Trophoblast cell (in vitro differentiated cells and primary cell): ENCODE data around the gene CPE. TPM values are rescaled to one million over a fixed set of nuclear protein-coding genes. Genes with fewer than 3 reads are reported as not detected.

Source experiments
- DNase-seq, 2 donors: peaks; one replicate each; pipeline ENCODE4 v3.0.0-alpha.2; 2016
- H2AFZ ChIP-seq: 2 replicates; pipeline ENCODE4 v1.6.1; 2013; ENCODE audit warnings: low read length, moderate library complexity, mild to moderate bottlenecking; ENCODE audit not compliant: insufficient read depth, poor library complexity
- H2AK5ac ChIP-seq: 2 replicates; pipeline ENCODE4 v1.6.1; 2013; ENCODE audit warnings: mild to moderate bottlenecking, low read length
- H2BK120ac ChIP-seq: 2 replicates; pipeline ENCODE4 v1.6.1; 2013; ENCODE audit warnings: low read length, mild to moderate bottlenecking, moderate library complexity; ENCODE audit not compliant: insufficient read depth, poor library complexity
- H2BK12ac ChIP-seq: 2 replicates; pipeline ENCODE4 v1.6.1; 2013; ENCODE audit warnings: mild to moderate bottlenecking, low read length, moderate library complexity
- H2BK5ac ChIP-seq: 2 replicates; pipeline ENCODE4 v1.6.1; 2013; ENCODE audit warnings: low read length, low read depth, moderate library complexity, mild to moderate bottlenecking; ENCODE audit not compliant: poor library complexity
- H3K14ac ChIP-seq: 2 replicates; pipeline ENCODE4 v1.6.1; 2013; ENCODE audit warnings: mild to moderate bottlenecking, low read length
- H3K18ac ChIP-seq: 2 replicates; pipeline ENCODE4 v1.6.1; 2013; ENCODE audit warnings: mild to moderate bottlenecking, low read length
- H3K23ac ChIP-seq: 2 replicates; pipeline ENCODE4 v1.6.1; 2013; ENCODE audit warnings: low read length
- H3K27ac ChIP-seq: 2 replicates; pipeline ENCODE4 v1.5.1; 2013; ENCODE audit warnings: low read depth, mild to moderate bottlenecking, inconsistent platforms, low read length, moderate library complexity
- H3K27me3 ChIP-seq: 2 replicates; pipeline ENCODE4 v1.6.1; 2013; ENCODE audit warnings: inconsistent platforms, mild to moderate bottlenecking, low read length, moderate library complexity; ENCODE audit not compliant: insufficient read depth
- H3K36me3 ChIP-seq, 2 experiments: 1 replicate in 1 of 2; 2 replicates in 1 of 2; pipeline ENCODE4 v1.6.1; 2013; ENCODE audit warnings: low read length in 2 of 2, mild to moderate bottlenecking in 2 of 2, moderate library complexity in 1 of 2; ENCODE audit not compliant: insufficient read depth in 2 of 2, control insufficient read depth in 1 of 2
- H3K4ac ChIP-seq: 2 replicates; pipeline ENCODE4 v1.6.1; 2013; ENCODE audit warnings: low read depth, mild to moderate bottlenecking, low read length, moderate library complexity
- H3K4me1 ChIP-seq, 2 experiments: 1 replicate in 1 of 2; 2 replicates in 1 of 2; pipeline ENCODE4 v1.6.1; 2013; ENCODE audit warnings: low read length in 2 of 2, mild to moderate bottlenecking in 2 of 2, moderate library complexity in 1 of 2; ENCODE audit not compliant: insufficient read depth in 2 of 2, control insufficient read depth in 1 of 2
- H3K4me2 ChIP-seq: 2 replicates; pipeline ENCODE4 v1.6.1; 2013; ENCODE audit warnings: inconsistent platforms, mild to moderate bottlenecking, low read length, moderate library complexity
- H3K4me3 ChIP-seq: 2 replicates; pipeline ENCODE4 v1.5.1; 2013; ENCODE audit warnings: mild to moderate bottlenecking, low read depth, low read length, inconsistent platforms
- H3K79me1 ChIP-seq: one replicate; pipeline ENCODE4 v1.6.1; 2013; ENCODE audit warnings: low read length
- H3K79me2 ChIP-seq: 2 replicates; pipeline ENCODE4 v1.6.1; 2013; ENCODE audit warnings: low read length, mild to moderate bottlenecking; ENCODE audit not compliant: control insufficient read depth, insufficient read depth, poor library complexity
- H3K9ac ChIP-seq: 2 replicates; pipeline ENCODE4 v1.6.1; 2013; ENCODE audit warnings: mild to moderate bottlenecking, low read length
- H3K9me3 ChIP-seq: 2 replicates; pipeline ENCODE4 v1.6.1; 2013; ENCODE audit warnings: low read depth, mild to moderate bottlenecking, control low read depth, inconsistent platforms, low read length; ENCODE audit not compliant: insufficient read depth
- H4K12ac ChIP-seq: 2 replicates; pipeline ENCODE4 v1.6.1; 2013; ENCODE audit warnings: low read depth, mild to moderate bottlenecking, low read length, moderate library complexity
- H4K8ac ChIP-seq: 2 replicates; pipeline ENCODE4 v1.6.1; 2013; ENCODE audit warnings: low read depth, mild to moderate bottlenecking, low read length, moderate library complexity
- H4K91ac ChIP-seq: one replicate; pipeline ENCODE4 v1.6.1; 2013; ENCODE audit warnings: low read depth, mild to moderate bottlenecking, low read length, moderate library complexity
- WGBS: extraction: QIAGEN DNeasy Blood & Tissue Kit; methylation state at CpG from one replicate; pipeline ENCODE4 v1.1.7; 2013; ENCODE audit warnings: missing lambda C conversion rate; ENCODE audit not compliant: insufficient read length, insufficient coverage; ENCODE audit errors: extremely low coverage; 5-methylcytosine and 5-hydroxymethylcytosine counted together
- polyA plus RNA-seq: library from polyadenylated mRNA; stranded (reverse); fragments of 200-250 nt; gene quantifications from 2 replicates; pipeline ENCODE4 v1.2.3, GENCODE V29; 2013

The CPE gene
- polyA plus RNA-seq, result 102 and 117 TPM in 2 replicates

DNA sequence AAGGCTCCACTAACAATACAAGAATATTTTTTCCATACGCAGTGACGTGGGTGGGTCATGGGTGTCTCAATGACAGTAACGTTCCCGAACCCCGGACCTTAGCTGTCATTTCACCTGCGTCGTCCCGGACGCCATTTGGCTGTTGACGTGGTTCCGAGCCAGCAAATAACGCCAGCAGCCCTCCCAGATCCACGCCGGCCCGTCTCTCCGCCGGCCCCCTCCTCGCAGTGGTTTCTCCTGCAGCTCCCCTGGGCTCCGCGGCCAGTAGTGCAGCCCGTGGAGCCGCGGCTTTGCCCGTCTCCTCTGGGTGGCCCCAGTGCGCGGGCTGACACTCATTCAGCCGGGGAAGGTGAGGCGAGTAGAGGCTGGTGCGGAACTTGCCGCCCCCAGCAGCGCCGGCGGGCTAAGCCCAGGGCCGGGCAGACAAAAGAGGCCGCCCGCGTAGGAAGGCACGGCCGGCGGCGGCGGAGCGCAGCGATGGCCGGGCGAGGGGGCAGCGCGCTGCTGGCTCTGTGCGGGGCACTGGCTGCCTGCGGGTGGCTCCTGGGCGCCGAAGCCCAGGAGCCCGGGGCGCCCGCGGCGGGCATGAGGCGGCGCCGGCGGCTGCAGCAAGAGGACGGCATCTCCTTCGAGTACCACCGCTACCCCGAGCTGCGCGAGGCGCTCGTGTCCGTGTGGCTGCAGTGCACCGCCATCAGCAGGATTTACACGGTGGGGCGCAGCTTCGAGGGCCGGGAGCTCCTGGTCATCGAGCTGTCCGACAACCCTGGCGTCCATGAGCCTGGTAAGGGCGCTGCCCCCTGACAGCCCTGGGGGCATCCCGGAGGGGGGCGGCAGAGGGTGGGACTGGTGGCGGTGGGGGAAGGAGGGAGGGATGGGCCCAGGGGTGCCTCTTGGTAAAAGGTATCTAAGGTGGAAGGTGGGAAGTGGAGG, at the start of gene CPE:
Gene CPE (plus strand): TSS at position 264 of the 933 bp plus-strand sequence. CDS start 214 bp downstream, at position 478.
- Histone ChIP-seq H3K9me3 (no peaks in the 10 kb centered on the region), H3K36me3 (no peaks in the 10 kb centered on the region), H2BK12ac (peak within 1 kb of the TSS; percentile 63), H3K14ac (peak within 1 kb of the TSS; percentile 5), H2AK5ac (no peak within 1 kb of the TSS), H3K9ac (no peak within 1 kb of the TSS), H3K4me2 (peak within 1 kb of the TSS; percentile 71), H3K79me1 (peaks cover 6% of the 10 kb centered on the region), H2AFZ (peak within 1 kb of the TSS; percentile 37), H3K79me2 (no peaks in the 10 kb centered on the region), H3K23ac (no peak within 1 kb of the TSS), H2BK5ac (no peak within 1 kb of the TSS), H2BK120ac (no peak within 1 kb of the TSS), H3K4me3 (peak within 1 kb of the TSS; percentile 85), H3K27me3 (no peaks in the 10 kb centered on the region), H4K91ac (no peak within 1 kb of the TSS), H4K12ac (no peak within 1 kb of the TSS), H3K27ac (no peak within 1 kb of the TSS), H3K4ac (peak within 1 kb of the TSS; percentile 2), H3K4me1 (peaks cover 2 to 4% of the 10 kb centered on the region in 2 experiments), H4K8ac (no peak within 1 kb of the TSS), H3K18ac (no peak within 1 kb of the TSS)
- WGBS, result no CpG with 5 or more reads among the region's 82 CpGs
- DNase-seq, result peak; percentile 53 to 66

DNA sequence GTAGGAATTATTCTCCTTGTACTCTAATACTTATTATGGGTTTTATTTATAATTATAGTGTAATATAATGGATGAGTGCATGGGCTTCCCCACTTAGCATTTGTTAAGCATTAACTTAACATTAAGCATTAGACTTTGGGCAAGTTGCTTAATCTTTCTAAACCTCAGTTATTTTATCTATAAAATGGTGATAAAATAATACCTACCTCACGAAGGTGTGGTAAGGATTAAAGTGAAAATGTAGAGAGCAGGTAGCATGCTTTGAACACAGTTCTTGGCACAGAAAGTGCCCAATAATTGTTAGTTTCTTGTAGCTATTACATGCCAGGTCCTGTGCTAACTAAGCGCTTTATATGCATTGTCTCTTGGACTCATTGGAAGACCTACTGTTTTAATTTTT, 48.7 kb upstream of the CPE start:
- DNase-seq, result no peak
- peaks cover 15 to 17% of the 10 kb centered on the region in 2 experiments for H3K4me1 ChIP-seq
- no peak overlapping the region for H3K27ac ChIP-seq
- peak overlapping the region; percentile 54 for H3K4me2 ChIP-seq
- no peak overlapping the region for H4K12ac ChIP-seq
- peaks cover 14% of the 10 kb centered on the region for H3K79me1 ChIP-seq
- no peak overlapping the region for H3K4me3 ChIP-seq
- H4K8ac ChIP-seq, result no peak overlapping the region
- H2BK5ac ChIP-seq, result no peak overlapping the region
- H3K9ac ChIP-seq, result no peak overlapping the region
- no peak overlapping the region for H3K18ac ChIP-seq
- H4K91ac ChIP-seq, result no peak overlapping the region
- no peaks in the 10 kb centered on the region for H3K27me3 ChIP-seq
- H2AK5ac ChIP-seq, result no peak overlapping the region
- H3K79me2 ChIP-seq, result peaks cover 24% of the 10 kb centered on the region
- no peak overlapping the region for H2BK12ac ChIP-seq
- H2AFZ ChIP-seq, result no peak overlapping the region
- H3K36me3 ChIP-seq, result peaks cover 10 to 11% of the 10 kb centered on the region in 2 experiments
- H3K14ac ChIP-seq, result no peak overlapping the region
- H2BK120ac ChIP-seq, result no peak overlapping the region
- H3K4ac ChIP-seq, result peak overlapping the region; percentile 99
- no peak overlapping the region for H3K23ac ChIP-seq
- peaks cover 4% of the 10 kb centered on the region for H3K9me3 ChIP-seq
- no CpG with 5 or more reads among the region's 2 CpGs for WGBS

- H3K23ac ChIP-seq, result no peak overlapping the region
- no peaks in the 10 kb centered on the region for H3K27me3 ChIP-seq
- H3K4me1 ChIP-seq, result peaks cover 10 to 12% of the 10 kb centered on the region in 2 experiments
- H3K9ac ChIP-seq, result no peak overlapping the region
- no peak overlapping the region for H3K27ac ChIP-seq
- peak overlapping the region; percentile 54 for H3K4me2 ChIP-seq
- H3K4ac ChIP-seq, result peak overlapping the region; percentile 97
- no peak overlapping the region for H2AK5ac ChIP-seq
- no peak overlapping the region for H2BK12ac ChIP-seq
- H3K14ac ChIP-seq, result no peak overlapping the region
- H4K91ac ChIP-seq, result no peak overlapping the region
- no peak overlapping the region for H4K8ac ChIP-seq
- no peak overlapping the region for H2BK120ac ChIP-seq
- H3K9me3 ChIP-seq, result no peaks in the 10 kb centered on the region
- H3K79me2 ChIP-seq, result peaks cover 24% of the 10 kb centered on the region
- H2BK5ac ChIP-seq, result no peak overlapping the region
- no peak overlapping the region for H3K4me3 ChIP-seq
- whole genome bisulfite sequencing, result no CpG with 5 or more reads among the region's 5 CpGs
- peaks cover 10 to 15% of the 10 kb centered on the region in 2 experiments for H3K36me3 ChIP-seq
- no peak overlapping the region for H3K18ac ChIP-seq
- H2AFZ ChIP-seq, result no peak overlapping the region
- H4K12ac ChIP-seq, result no peak overlapping the region
- DNase-seq, result peak; percentile 58 to 67
- peaks cover 9% of the 10 kb centered on the region for H3K79me1 ChIP-seq
Measured at GRCh38 chr4:165330666-165331065, 48.1 kb upstream of the CPE start.

DNA sequence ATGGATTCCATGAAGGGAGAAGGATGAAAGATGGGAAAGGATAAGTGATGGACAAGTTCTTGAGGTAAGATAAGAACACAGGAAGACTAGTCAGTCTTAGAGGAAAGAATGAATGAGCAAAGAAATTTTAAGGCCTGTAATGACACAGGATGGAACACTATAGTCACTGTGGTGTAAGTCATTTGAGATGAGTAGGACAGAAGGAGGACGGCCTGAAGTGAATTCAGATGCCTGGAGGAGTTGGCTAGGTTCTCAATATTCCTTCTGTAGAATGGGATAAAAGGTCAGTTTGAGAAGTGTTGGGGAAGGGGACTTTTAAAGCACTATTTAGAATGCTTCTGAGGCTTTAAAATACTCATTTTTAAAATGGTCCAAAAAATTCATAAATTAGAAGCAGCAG, 47.4 kb upstream of the CPE start:
- Histone ChIP-seq H3K79me1 (peaks cover 7% of the 10 kb centered on the region), H3K18ac (no peak overlapping the region), H2AK5ac (no peak overlapping the region), H3K27ac (no peak overlapping the region), H3K14ac (no peak overlapping the region), H4K8ac (no peak overlapping the region), H3K4me1 (peaks cover 6 to 7% of the 10 kb centered on the region in 2 experiments), H3K27me3 (no peaks in the 10 kb centered on the region), H2BK120ac (no peak overlapping the region), H3K4ac (peak overlapping the region; percentile 19), H3K23ac (no peak overlapping the region), H4K91ac (no peak overlapping the region), H4K12ac (no peak overlapping the region), H3K79me2 (peaks cover 24% of the 10 kb centered on the region), H3K4me3 (no peak overlapping the region), H2BK12ac (no peak overlapping the region), H2AFZ (no peak overlapping the region), H3K4me2 (peak overlapping the region; percentile 54), H3K9me3 (no peaks in the 10 kb centered on the region), H3K9ac (no peak overlapping the region), H3K36me3 (peaks cover 10 to 15% of the 10 kb centered on the region in 2 experiments), H2BK5ac (no peak overlapping the region)
- no CpG with 5 or more reads among the region's 1 CpG for WGBS
- DNase-seq, result no peak
